Astrocyte of the spinal cord (primary cell): ENCODE results near the gene CEP70.

ENCODE experiments used
- DNase-seq: peaks from one replicate; pipeline ENCODE4 v3.0.0; 2011; ENCODE audit warnings: low read depth, low spot score
- H3K4me3 ChIP-seq: 2 replicates; pipeline ENCODE4 v1.5.1; 2011; ENCODE audit warnings: low read depth, mild to moderate bottlenecking, low read length, moderate library complexity
- CTCF ChIP-seq: IDR thresholded peaks from 2 replicates; pipeline ENCODE4 v1.5.1; 2012; ENCODE audit warnings: low read depth, mild to moderate bottlenecking, low read length, inconsistent platforms
- in situ Hi-C: cut with HindIII; loops from 2 replicates; pipeline ENCODE4 v1.10.0; 2017; ENCODE audit warnings: low sequenced_read_pairs

The CEP70 gene

GRCh38 chr3:138474163-138474562 lies 119.9 kb downstream of the CEP70 start:
- TF ChIP-seq CTCF: no peak
- no peak overlapping the region for H3K4me3 ChIP-seq
- no peak for DNase-seq
- in situ Hi-C loops: no loop called here

- DNase-seq: no peak
- in situ Hi-C loops: no loop called here
- TF ChIP-seq CTCF: no peak
- no peak overlapping the region for H3K4me3 ChIP-seq
These were observed 120.7 kb downstream of the CEP70 start for GRCh38 chr3:138473391-138473790.

GRCh38 chr3:138472141-138472825 lies 121.8 kb downstream of the CEP70 start:
- no peak for DNase-seq
- in situ Hi-C loops: no loop called here

GRCh38 chr3:138471481-138471880 lies 122.6 kb downstream of the CEP70 start:
- H3K4me3 ChIP-seq: no peak overlapping the region
- in situ Hi-C loops: no loop called here
- no peak for DNase-seq
- no peak for TF ChIP-seq CTCF

More at GRCh38 chr3:138472141-138472825, 121.8 kb downstream of the CEP70 start:
- TF ChIP-seq CTCF: no peak
- no peak overlapping the region for H3K4me3 ChIP-seq

- in situ Hi-C loops: no loop called here
- no peak for TF ChIP-seq CTCF
- H3K4me3 ChIP-seq: no peak overlapping the region
- no peak for DNase-seq
These were observed 123.4 kb downstream of the CEP70 start for GRCh38 chr3:138470687-138471086.

GRCh38 chr3:138469874-138470273 lies 124.2 kb downstream of the CEP70 start:
- TF ChIP-seq CTCF: no peak
- in situ Hi-C loops: no loop called here

More at GRCh38 chr3:138469874-138470273, 124.2 kb downstream of the CEP70 start:
- H3K4me3 ChIP-seq: no peak overlapping the region
- no peak for DNase-seq
